D341Med (cell line): Measurements from ENCODE around the gene TRAF1.

Experiments used
- DNase-seq: peaks from one replicate; pipeline ENCODE4 v3.0.0; 2012; ENCODE audit warnings: low spot score

Gene TRAF1

DNA sequence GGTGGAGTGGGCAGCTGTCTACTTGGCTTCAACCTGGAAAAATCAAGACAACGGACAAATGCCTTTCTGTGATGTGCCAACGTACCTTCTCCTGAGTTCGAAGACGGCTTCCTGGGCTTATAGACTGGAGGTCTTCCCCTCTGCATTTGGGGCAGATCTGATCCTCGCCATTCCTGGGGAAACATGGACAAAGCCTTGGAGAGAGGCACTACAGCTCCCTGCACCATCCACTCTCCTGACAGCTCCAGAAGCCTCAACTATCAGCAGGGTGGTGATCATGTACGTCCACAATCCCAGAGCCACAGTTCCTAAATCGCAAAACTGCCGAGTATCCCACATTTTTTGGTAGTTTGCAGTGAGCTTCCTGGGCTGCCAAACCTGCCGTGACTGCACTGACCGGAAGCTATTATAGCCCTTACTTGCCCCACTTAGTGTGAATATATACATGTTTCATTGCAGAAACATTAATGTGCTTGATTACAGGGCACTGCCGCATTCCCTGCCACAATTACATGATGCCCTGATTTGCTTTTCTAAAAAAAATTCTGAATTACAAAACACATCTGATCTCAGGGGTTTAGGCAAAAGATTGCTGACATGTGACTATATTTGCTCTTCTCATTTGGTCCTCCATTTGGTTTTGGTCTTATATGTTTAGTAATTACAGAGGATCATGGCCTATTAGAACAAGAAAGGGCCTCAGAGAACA lies 2.8 kb downstream of the TRAF1 start:
- DNase-seq = no peak

GRCh38 chr9:120922404-120923195 lies 4.0 kb downstream of the TRAF1 start:
- no peak for DNase-seq

DNA sequence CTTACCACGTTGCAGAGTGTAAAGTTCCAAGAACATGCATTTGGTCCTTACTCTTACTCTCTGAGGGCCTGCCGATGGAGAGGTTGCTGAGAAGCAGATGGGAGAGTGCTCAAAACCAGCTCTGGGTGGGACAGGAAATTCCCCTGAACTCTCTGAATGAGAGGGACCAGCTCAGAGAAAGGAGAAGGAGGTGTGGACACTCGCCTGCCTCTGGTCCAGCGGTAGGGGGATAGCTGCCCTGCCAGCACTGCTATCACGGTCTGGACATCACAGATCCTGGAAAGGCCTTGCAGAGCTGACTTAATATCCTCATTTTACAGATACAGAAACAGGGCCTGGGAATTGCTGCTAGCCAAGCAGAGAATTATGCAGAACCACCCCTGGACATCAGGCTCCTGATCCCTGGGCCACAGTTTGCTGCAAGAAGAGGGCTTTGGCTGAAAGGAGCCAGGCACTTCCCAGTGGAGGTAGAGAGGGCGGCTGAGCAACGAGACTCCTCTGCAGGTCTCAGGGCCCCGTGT lies 4.9 kb downstream of the TRAF1 start:
- no peak for DNase-seq

DNA sequence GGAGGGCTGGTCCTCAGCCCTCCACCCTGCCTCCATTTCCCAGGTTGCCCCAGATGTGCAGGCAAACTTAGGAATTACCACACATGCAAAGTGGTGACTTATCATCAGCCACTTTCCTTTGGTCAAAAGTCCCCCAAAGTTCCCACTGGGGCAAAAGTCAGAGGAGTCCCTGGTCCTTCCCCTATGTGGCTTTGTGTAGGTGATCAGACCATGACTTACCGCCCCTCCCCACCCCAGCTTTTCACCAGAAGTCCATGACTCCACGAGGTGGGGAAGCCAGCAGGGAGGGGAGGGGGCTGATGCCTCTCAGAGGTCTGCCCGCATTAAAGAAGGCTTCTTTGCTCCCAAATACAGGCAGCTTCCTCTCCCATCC lies 5.8 kb downstream of the TRAF1 start:
- peak; percentile 61 for DNase-seq

GRCh38 chr9:120919843-120920805 lies 6.5 kb downstream of the TRAF1 start:
- DNase-seq = peak; percentile 84

DNA sequence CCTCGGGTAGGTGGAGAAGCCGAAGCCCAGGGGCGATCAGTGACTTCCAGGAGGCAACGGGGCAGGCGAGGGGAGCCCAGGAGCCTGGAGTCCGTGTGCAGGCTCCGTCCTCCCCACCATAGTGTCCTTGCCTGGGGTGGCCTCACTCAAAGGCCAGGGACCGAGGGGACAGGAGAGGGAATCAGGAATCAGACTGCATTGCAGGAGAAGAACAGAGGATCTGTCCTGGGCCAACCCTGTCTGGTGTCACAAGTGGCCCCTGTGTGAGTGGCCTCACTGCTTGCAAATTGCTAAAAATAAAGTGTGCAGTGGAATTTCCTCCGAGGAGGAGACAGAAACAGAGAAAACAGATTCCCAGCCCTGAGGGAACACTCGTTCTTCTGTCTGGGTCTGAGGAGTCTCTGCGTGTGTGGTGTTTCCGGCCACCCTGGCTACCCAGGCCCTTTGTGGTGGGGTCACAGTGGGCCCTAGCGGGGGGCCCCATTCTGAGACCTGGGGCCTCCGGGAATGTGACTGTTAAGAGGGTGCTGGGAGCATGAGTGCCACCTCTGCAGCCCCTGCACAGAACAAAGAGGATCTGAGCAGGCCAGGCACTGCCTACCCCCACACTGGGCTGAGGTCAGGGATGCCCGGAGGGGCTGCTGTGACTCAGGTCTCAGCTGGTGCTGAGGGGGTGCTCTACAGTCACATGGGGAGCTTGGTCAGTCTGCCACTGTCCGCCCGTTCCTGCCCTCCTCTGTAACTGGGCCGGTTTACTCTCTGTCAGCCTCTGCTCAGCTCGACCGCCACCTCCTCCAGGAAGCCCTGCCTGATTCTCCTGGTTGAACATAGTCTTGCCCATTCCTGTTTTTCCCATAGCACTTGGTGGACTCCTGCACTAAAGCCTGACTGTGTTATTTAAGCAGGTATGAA lies 7.4 kb downstream of the TRAF1 start:
- no peak for DNase-seq

GRCh38 chr9:120917929-120918762 lies 8.4 kb downstream of the TRAF1 start:
- DNase-seq = no peak

GRCh38 chr9:120916991-120917880 lies 9.4 kb downstream of the TRAF1 start:
- DNase-seq = no peak

DNA sequence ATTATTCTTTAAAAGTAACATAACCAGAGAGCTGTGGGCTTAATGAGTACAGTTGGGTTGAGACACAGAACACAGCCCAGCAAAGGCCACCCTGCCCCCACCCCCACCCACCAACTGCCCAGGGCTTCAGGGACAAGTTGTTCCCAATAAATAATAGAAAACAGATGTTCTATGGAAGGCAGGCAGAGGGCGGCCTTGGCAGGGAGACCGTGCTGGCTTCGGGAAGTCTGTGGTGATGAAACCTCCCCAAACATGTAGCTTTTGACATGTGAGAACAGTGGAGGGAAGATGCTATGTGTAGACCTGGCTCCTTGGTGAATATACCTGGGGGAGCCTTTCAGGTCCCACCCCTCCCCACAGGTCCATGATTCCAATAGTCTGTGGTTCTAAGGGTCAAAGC lies 10.0 kb downstream of the TRAF1 start:
- DNase-seq = peak; percentile 60

DNA sequence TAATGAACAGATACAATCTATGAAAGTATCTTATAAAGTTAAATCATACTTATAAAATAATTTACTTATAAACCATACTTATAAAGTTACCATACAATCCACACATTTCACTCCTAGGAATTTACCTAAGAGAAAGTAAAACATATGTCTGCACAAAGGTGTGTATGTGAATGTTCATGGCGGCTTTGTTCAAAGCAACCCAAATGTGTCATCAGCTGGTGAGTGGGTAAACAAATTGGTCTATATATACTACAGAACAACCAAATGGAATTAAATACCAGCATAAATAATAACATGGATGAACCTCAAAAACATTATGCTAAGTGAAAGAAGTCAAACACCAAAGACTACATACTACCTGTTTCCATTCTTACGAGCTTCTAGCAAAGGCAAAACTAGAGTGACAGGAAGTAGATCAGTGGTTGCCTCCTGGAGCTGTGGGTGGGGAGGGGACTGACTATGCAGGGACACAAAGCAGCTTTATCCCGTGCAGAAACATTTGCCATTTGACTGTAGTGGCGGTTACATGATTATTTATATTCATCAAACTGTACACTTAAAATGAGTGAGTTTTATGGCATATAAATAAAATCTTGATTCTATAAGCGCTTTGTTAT lies 10.6 kb downstream of the TRAF1 start:
- DNase-seq = no peak

GRCh38 chr9:120914953-120915352 lies 11.6 kb downstream of the TRAF1 start:
- no peak for DNase-seq

- DNase-seq = no peak
These were observed 12.2 kb downstream of the TRAF1 start for GRCh38 chr9:120914396-120914795.

DNA sequence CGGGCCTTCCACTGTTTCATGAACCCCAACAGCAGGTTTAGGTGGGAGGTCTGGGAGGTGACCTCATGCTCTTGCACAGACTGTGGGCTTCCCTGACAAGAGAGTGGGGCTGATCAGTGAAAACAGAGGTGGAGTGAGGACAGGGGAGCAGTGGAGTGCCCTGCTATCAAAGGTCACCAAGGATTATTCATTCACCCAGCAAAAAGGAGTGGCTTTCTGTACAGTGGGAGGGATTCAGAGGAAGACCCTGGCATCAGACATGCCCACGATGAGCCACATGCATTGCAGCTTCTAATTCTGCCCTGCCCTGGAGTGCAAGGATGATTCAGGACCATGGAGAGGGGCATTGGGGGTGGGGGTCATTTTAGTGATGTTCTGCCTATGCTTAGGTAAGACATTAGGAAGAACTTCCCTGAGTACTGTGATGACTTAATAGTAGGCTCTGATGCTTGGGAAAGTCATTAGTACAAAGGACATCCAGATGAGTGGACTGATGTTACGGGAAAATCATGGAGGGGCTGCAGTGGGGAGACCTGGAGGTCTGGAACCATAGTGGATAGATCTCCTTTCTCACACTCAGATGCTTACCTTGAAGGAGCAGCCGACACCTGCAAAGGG lies 12.8 kb downstream of the TRAF1 start:
- no peak for DNase-seq

DNA sequence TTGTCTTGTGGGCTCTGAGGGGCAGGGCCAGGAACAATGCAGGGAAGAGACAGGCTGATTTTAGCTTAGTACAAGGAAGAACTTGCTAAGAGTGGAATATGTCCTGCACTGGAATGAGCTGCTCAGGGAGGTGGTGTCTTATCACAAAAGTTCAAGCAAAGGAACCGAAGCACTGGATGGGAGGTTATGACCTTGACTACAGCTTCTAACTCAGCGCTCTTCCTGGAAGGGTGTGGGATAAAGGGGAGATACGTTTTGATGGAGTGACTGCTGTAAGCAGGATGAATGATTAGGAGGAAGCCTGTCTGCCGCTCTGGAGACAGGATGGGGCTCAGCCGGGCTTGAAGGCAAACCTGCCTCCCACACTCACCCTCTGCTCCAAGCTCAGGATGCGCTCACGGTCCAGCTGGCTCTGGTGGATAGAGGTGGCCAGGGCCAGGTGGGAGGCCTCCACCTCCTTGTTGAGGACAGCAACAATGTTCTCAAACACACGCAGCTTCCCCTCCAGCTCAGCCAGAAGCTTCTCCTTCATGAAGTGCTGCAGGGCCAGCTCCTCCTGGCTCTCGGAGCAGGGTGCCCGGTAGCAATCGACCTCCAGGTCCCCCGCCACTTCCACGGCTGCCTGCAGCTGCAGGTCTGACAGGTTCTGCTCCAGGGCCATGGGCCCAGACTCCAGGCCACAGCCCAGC lies 13.5 kb downstream of the TRAF1 start:
- no peak for DNase-seq

- no peak for DNase-seq
These were observed 15.2 kb downstream of the TRAF1 start for GRCh38 chr9:120911295-120911837.

GRCh38 chr9:120910643-120911042 lies 16.0 kb downstream of the TRAF1 start:
- no peak for DNase-seq

DNA sequence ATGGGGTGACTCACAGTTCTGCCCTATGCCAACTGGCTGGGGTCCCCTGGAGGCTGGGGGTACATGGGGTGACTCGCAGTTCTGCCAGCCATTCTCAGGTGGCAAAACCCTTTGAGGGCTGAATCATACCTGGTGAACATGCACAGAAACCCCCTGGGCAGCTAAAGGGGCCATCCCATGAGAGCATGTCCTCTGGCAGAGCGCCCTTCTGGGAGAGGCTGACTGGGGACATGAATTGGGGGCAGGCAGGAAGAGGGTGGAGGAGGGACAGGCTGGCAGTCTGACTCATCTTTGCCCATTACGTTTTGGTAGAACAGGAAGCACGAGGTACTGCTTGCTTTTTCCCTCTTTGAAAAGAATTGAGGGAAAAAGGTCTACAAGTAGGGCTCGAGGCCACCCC lies 16.7 kb downstream of the TRAF1 start:
- DNase-seq = no peak
